Measurements from ENCODE around the gene RITA1.
A peak's percentile ranks its signal among the peaks of the same experiment; 100 is the strongest.

The RITA1 gene

DNA sequence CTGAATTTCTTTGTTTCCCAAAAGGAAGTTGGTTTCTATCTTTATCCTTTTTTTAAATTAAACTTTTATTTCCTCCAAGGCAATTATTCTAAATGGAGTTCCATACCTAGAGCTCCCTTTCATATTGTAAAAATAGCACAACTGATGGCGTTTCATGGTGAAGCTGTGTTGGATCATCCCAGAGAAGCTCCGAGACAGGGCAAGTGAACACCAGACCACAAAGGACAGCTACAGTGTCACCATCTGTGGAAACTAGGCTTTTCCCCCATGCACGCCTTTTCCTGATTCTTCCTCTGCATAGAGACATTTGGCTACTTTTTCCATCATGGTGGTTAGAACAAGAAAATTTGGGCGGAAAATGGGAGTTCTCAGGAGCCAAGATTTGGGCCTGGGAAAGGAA lies 48.4 kb downstream of the RITA1 start:
- TF ChIP-seq JUND (IDR thresholded peaks at IDR 0.05; ENCODE audit: low read depth), result no peak
- in situ Hi-C loops (cut with HindIII; ENCODE audit: low pct_unique_long_range_greater_than_20kb, low sequenced_read_pairs), result no loop called here
- DNase-seq (ENCODE audit: low read depth in 1 of 2, low spot score in 1 of 2), result no peak

DNA sequence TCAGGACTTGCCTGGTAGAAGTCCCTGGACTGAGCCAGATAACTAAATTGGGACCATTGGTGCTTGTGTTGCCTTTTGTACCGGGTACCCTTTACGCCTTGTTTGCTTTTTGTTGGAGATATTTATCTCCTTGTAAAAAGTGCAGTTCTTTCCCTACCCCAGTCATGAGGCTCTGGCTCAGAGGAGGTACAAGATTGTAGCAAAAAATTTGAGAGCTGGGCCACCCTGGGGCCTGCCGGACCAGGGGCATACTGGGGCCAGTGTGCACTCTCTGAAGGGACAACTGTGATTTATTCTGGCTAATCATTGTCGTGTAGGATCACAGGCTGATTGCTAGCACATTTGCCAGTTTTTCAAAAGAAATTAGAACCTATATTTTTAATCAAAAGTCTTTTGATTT lies 49.0 kb downstream of the RITA1 start:
- in situ Hi-C loops (cut with HindIII; ENCODE audit: low pct_unique_long_range_greater_than_20kb, low sequenced_read_pairs), result no loop called here
- DNase-seq (ENCODE audit: low read depth in 1 of 2, low spot score in 1 of 2), result no peak

DNA sequence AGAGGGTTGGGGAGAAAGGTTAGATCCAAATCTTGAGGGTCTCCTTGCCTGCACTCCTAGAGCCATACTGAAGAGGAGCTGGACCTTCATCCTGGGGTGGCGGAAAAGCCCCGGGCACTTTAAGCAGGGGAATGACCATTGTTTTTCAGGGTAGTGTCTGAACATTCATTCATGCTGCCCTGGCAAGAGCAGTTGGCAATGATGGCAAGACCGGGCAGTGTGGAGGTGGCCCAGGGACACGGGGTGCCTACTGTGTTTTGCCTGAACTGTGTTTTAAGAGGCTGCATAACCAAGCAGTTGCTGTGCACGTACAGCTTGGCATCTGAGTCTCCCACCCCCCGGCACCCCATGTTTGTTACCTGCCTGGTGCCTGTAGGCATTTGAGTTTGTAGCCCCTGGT lies 50.5 kb downstream of the RITA1 start:
- in situ Hi-C loops (cut with HindIII; ENCODE audit: low pct_unique_long_range_greater_than_20kb, low sequenced_read_pairs), result no loop called here
- TF ChIP-seq JUND (IDR thresholded peaks at IDR 0.05; ENCODE audit: low read depth), result no peak
- no peak for DNase-seq (ENCODE audit: low read depth in 1 of 2, low spot score in 1 of 2)

More for the DNA sequence above, 49.0 kb downstream of the RITA1 start:
- TF ChIP-seq JUND (IDR thresholded peaks at IDR 0.05; ENCODE audit: low read depth), result no peak

GRCh38 chr12:113236539-113237399 lies 51.2 kb downstream of the RITA1 start:
- in situ Hi-C loops (cut with HindIII; ENCODE audit: low pct_unique_long_range_greater_than_20kb, low sequenced_read_pairs), result no loop called here
- no peak for DNase-seq (ENCODE audit: low read depth in 1 of 2, low spot score in 1 of 2)
- TF ChIP-seq JUND (IDR thresholded peaks at IDR 0.05; ENCODE audit: low read depth), result no peak

DNA sequence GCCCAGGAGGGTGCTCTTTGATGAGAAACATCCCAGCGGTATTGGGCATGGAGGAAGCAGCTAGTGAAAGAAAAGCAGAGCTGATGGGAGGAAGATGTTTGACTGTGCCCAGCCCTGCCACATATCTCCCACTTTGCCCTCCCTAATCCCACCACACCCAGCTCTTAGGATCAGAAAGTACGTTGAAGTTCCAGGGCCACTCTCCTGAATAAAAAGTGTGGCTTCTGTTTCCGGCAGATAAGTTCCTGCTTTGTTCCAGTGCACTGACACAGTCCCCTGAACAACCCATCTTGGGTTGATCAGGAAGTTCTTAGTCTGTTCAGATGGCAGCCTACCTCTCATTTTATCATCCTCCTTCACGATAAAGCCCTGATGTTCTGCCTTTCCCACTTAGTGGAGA lies 52.2 kb downstream of the RITA1 start:
- in situ Hi-C loops (cut with HindIII; ENCODE audit: low pct_unique_long_range_greater_than_20kb, low sequenced_read_pairs), result no loop called here
- TF ChIP-seq JUND (IDR thresholded peaks at IDR 0.05; ENCODE audit: low read depth), result no peak
- DNase-seq (ENCODE audit: low read depth in 1 of 2, low spot score in 1 of 2), result no peak

GRCh38 chr12:113238309-113238708 lies 52.8 kb downstream of the RITA1 start:
- no peak for DNase-seq (ENCODE audit: low read depth in 1 of 2, low spot score in 1 of 2)
- no peak for TF ChIP-seq JUND (IDR thresholded peaks at IDR 0.05; ENCODE audit: low read depth)
- in situ Hi-C loops (cut with HindIII; ENCODE audit: low pct_unique_long_range_greater_than_20kb, low sequenced_read_pairs), result no loop called here

DNA sequence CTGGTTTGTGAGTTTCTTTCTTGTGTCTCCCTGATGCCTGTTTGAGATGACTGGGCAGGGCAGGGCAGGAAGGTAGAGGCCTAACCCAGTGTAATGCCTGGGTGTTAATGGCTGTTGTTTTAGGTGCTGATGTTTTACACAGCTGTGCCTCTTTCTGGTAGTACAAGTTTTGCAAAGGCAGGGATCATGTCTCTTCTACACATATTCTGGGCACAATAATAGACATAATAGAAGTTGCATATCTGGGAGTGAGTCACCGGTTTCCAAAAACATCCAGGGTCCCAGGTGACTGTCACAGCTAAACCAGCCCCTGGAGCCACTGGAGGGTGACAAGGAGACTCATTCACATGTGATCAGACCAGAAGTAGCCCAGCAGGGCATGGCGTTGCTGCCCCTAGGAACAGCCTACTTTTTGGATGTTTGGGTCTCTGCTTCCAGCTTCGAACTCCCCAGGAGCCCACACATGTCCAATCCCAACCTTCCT lies 53.8 kb downstream of the RITA1 start:
- in situ Hi-C loops (cut with HindIII; ENCODE audit: low pct_unique_long_range_greater_than_20kb, low sequenced_read_pairs), result no loop called here
- TF ChIP-seq JUND (IDR thresholded peaks at IDR 0.05; ENCODE audit: low read depth), result no peak
- DNase-seq (ENCODE audit: low read depth in 1 of 2, low spot score in 1 of 2), result no peak

DNA sequence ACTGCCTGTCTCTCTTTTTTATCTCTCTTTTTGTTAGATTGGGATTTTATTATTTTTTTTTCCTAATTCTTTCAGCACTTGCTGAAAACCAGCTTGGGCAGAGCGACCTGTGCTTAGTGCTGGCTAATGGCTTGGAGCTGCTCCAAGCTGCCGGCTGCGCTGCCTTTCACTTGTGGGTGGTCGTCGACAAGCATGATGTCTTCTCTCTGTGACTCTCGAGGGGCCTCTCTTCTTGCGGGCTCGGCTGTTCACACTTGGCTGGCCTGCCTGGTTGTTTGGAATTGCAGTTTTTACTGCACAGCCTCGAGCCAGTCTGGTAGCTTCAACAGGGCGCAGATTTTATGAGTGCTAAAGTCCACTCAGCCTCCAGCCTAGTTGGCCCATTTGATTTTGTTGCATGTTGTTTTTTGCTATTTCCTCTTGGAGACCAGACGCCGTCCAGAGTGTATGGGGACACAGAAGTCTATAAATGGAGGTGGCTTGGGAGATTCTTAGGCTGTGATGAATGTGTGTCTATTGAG lies 54.4 kb downstream of the RITA1 start:
- in situ Hi-C loops (cut with HindIII; ENCODE audit: low pct_unique_long_range_greater_than_20kb, low sequenced_read_pairs), result no loop called here
- no peak for DNase-seq (ENCODE audit: low read depth in 1 of 2, low spot score in 1 of 2)
- TF ChIP-seq JUND (IDR thresholded peaks at IDR 0.05; ENCODE audit: low read depth), result no peak

DNA sequence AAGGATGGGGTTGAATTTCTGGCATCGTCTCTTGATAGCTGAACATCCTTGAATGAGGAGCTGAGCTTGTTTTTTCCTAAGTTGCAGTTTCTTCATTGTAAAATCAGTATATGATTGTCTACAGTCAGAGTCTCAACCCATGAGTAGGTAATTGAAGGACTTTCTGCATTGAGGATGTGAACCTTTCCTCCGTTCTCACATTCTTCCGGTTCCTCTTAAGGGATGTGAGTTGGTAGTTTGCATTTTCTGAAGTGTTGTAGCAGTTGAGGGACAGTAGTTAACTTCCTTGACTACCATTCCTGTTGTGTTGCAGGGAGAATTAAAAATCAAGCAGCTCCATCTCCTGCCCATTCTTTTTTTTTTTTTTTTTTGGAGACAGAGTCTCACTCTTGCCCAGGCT lies 54.9 kb downstream of the RITA1 start:
- in situ Hi-C loops (cut with HindIII; ENCODE audit: low pct_unique_long_range_greater_than_20kb, low sequenced_read_pairs), result no loop called here
- DNase-seq (ENCODE audit: low read depth in 1 of 2, low spot score in 1 of 2), result no peak
- TF ChIP-seq JUND (IDR thresholded peaks at IDR 0.05; ENCODE audit: low read depth), result no peak

GRCh38 chr12:113241191-113242025 lies 55.9 kb downstream of the RITA1 start:
- peak in 1 of 2 experiments; percentile 84 for DNase-seq (ENCODE audit: low read depth in 1 of 2, low spot score in 1 of 2)
- in situ Hi-C loops (cut with HindIII; ENCODE audit: low pct_unique_long_range_greater_than_20kb, low sequenced_read_pairs), result no loop called here
- TF ChIP-seq JUND (IDR thresholded peaks at IDR 0.05; ENCODE audit: low read depth), result no peak

Data from T47D (cell line).